BE2C (cell line): ENCODE results near the gene SLC43A1. TPM values are rescaled to one million over a fixed set of nuclear protein-coding genes. Genes with fewer than 3 reads are reported as not detected.

Experiments
- DNase-seq: peaks from one replicate; pipeline ENCODE4 v3.0.0-alpha.2; 2020
- H3K27me3 ChIP-seq: fragments of 250-450 bp; sonication (Bioruptor Pico); 2 replicates; pipeline ENCODE4 v1.5.1; 2020; ENCODE audit warnings: mild to moderate bottlenecking
- H3K36me3 ChIP-seq: fragments of 250-450 bp; sonication (Bioruptor Pico); 2 replicates; pipeline ENCODE4 v1.5.1; 2020; ENCODE audit warnings: mild to moderate bottlenecking
- H3K4me1 ChIP-seq: fragments of 250-450 bp; sonication (Bioruptor Pico); 2 replicates; pipeline ENCODE4 v1.5.1; 2020
- H3K4me3 ChIP-seq: 2 replicates; pipeline ENCODE4 v1.5.1; 2011; ENCODE audit warnings: low read depth, low read length
- H3K9me3 ChIP-seq: fragments of 250-450 bp; sonication (Bioruptor Pico); 2 replicates; pipeline ENCODE4 v1.5.1; 2020
- CTCF ChIP-seq: IDR thresholded peaks from 2 replicates; pipeline ENCODE4 v1.5.1; 2012; ENCODE audit warnings: mild to moderate bottlenecking, low read depth, low read length
- polyA plus RNA-seq: library from polyadenylated mRNA; unstranded; fragments of >200 nt; gene quantifications from one replicate; pipeline ENCODE4 v1.2.1, GENCODE V29; 2012; ENCODE audit warnings: low read depth, missing spikeins; ENCODE audit not compliant: insufficient read length, insufficient read depth

Gene SLC43A1
- 14.9 TPM for polyA plus RNA-seq

DNA sequence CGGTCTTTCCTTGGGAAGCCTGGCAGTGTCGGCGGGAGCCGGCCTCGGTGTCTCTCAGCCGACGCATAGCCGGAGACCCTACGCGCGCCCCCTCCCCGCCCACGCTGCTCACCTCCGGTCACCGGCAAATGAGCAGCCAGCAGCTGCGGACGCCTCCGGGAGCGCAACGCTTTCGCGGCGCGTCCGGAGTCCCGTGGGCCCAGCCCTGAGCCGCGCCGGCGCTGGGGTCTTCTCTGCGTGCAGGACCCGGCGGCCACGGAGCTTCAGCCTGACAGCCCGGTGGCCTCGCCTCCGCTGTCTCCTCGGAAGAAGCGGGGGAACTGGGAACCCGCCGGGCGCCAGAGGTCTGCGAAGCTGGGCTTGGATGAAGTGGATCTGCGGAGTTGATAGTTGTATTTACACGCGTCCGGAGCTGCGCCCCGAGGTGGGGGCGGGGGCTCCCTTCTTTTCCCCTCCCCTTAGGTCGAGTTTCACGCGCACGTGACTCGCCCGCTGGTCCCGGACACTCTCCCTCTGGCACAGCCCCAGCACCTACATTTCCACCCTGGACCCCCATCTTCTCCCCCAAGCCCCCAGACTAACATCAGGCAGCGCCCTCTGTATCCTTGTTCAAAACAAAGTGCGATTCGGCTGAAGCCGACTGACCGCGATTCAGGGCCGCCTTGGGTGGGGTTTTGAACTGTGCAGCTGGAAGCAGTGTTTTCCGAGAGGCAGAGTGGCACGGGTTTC lies at the start of gene SLC43A1:
SLC43A1 (minus strand) TSS at position 371 of the 729 bp plus-strand sequence. CDS start 1,591 bp downstream, outside the sequence.
- no peaks in the 10 kb centered on the region for H3K27me3 ChIP-seq
- peak within 1 kb of the TSS; percentile 72 for H3K4me3 ChIP-seq
- no peak for TF ChIP-seq CTCF
- H3K4me1 ChIP-seq = no peaks in the 10 kb centered on the region
- no peaks in the 10 kb centered on the region for H3K9me3 ChIP-seq
- no peaks in the 10 kb centered on the region for H3K36me3 ChIP-seq
- peak; percentile 25 for DNase-seq

DNA sequence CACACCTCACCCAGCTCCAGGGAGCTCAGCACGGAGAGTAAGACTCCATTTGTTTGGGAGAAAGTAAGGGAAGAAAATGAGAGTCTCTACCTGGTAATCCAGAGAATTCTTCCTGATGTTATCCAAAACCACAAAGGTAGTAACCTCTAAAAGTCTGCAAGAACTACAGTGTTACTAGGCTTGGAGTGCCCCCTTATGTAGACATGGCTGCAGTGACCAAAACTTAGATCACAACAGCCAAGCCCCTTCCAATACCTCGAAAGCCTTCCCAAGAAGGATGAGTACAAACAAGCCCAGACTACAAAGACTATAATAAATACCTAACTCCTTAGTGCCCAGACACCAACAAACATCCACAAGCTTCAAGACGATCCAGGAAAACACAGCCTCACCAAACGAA lies 47.1 kb upstream of the SLC43A1 start:
- DNase-seq = no peak
- Histone ChIP-seq H3K36me3 (no peaks in the 10 kb centered on the region), H3K9me3 (no peaks in the 10 kb centered on the region), H3K4me3 (no peak overlapping the region), H3K27me3 (no peaks in the 10 kb centered on the region), H3K4me1 (no peaks in the 10 kb centered on the region)
- no peak for TF ChIP-seq CTCF

GRCh38 chr11:57560146-57560545 lies 44.6 kb upstream of the SLC43A1 start:
- H3K4me1 ChIP-seq = no peaks in the 10 kb centered on the region
- H3K27me3 ChIP-seq = no peaks in the 10 kb centered on the region
- no peak overlapping the region for H3K4me3 ChIP-seq
- DNase-seq = no peak
- H3K36me3 ChIP-seq = no peaks in the 10 kb centered on the region
- no peaks in the 10 kb centered on the region for H3K9me3 ChIP-seq
- no peak for TF ChIP-seq CTCF

DNA sequence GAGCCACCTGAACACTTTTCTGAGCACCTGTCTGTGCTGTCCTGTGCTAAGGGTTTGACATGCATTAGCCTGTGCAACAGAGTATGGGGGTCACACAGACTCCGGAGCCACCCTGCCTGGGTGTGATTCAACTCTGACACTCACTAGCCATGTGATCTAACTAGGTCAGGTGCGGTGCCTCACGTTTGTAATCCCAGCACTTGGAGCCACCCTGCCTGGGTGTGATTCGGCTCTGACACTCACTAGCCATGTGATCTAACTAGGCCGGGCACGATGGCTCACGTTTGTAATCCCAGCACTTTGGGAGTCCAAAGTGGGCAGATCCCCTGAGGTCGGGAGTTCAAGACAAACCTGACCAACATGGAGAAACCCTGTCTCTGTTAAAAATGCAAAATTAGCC lies 40.5 kb upstream of the SLC43A1 start:
- no peak for DNase-seq
- no peaks in the 10 kb centered on the region for H3K4me1 ChIP-seq
- H3K27me3 ChIP-seq = no peaks in the 10 kb centered on the region
- TF ChIP-seq CTCF = no peak
- H3K36me3 ChIP-seq = no peaks in the 10 kb centered on the region
- H3K4me3 ChIP-seq = no peak overlapping the region
- no peaks in the 10 kb centered on the region for H3K9me3 ChIP-seq

GRCh38 chr11:57555393-57555792 lies 39.9 kb upstream of the SLC43A1 start:
- DNase-seq = no peak
- no peaks in the 10 kb centered on the region for H3K27me3 ChIP-seq
- H3K4me1 ChIP-seq = no peaks in the 10 kb centered on the region
- TF ChIP-seq CTCF = no peak
- H3K4me3 ChIP-seq = no peak overlapping the region
- H3K36me3 ChIP-seq = no peaks in the 10 kb centered on the region
- no peaks in the 10 kb centered on the region for H3K9me3 ChIP-seq

DNA sequence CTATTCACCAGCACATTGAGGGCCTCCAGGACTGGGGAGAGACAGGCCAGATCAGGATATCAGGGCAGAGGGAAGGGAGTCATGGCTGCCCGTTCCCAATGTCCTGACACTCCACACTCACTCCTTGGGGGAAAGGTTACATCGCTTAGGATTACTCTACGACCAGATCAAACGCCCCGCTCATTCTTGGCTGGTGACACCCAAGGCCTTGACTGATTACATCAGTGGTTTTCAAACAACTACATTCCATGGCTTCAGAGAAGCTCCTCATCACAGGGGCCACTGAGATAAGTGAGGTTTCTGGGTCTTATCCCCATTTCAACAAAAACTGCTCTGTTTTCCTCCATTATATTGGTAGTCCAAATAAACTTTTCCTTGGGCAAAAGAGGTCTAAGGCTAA lies 37.0 kb upstream of the SLC43A1 start:
- Histone ChIP-seq H3K36me3 (no peaks in the 10 kb centered on the region), H3K9me3 (no peaks in the 10 kb centered on the region), H3K4me1 (no peaks in the 10 kb centered on the region), H3K4me3 (no peak overlapping the region), H3K27me3 (no peaks in the 10 kb centered on the region)
- no peak for DNase-seq
- no peak for TF ChIP-seq CTCF
